SKM-1 (cell line): ENCODE data around the gene BMP5.

Source experiments
- DNase-seq: peaks from one replicate; lab custom pipeline; 2025; ENCODE audit not compliant: unreplicated experiment; lab: John Stamatoyannopoulos, UW

Gene BMP5

GRCh38 chr6:55874316-55874715 lies 1.1 kb downstream of the BMP5 start:
- DNase-seq = no peak

DNA sequence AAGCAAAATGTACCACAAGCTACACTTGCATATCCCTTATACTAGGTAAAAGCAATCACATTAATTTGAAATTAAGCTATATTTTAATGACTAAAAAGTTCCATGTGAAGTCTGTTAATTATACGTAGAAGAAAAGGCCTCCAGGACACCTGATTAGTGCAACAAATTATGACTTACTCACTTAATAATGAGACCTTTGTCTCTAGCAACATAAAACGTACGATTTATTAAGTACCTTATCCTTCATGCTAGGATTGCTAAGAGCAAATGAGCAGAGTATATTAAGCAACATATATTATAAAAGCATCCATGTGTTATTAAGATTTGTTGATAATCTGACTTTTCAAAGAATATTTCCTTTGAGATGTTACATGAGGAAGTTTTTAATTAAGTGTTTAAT lies 2.5 kb downstream of the BMP5 start:
- DNase-seq = no peak

DNA sequence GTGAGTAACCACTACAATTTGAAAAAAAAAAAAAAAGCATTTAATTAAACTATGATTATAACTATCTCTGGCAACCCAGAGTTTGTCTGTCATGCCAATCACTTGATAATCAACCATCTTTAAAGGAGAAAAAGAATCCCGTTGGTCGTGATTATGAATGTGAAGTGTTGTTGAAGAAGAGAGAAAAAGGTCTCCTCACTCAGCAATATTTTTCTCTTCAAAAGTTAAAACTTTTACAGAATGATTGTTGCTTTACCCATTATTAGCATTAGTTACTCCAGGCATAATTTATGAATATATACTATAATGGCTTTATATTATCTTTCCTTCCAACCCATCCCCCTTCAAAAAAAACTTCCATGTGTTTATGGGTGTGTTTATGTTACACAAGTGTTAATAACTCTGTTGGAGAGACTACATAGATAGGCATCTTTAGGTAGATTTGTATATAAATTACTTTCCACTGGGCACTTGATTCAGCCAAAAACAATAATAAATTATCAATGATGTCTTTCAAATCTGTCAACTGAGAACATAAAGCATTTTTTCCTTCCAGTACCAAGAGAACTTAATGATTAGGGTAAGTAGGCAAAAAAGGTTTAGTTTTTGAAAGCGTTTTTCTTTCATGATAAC lies 5.1 kb downstream of the BMP5 start:
- DNase-seq = no peak

- DNase-seq = no peak
These were observed 5.7 kb downstream of the BMP5 start for GRCh38 chr6:55869674-55870073.

- DNase-seq = no peak
These were observed 6.5 kb downstream of the BMP5 start for GRCh38 chr6:55868771-55869479.

DNA sequence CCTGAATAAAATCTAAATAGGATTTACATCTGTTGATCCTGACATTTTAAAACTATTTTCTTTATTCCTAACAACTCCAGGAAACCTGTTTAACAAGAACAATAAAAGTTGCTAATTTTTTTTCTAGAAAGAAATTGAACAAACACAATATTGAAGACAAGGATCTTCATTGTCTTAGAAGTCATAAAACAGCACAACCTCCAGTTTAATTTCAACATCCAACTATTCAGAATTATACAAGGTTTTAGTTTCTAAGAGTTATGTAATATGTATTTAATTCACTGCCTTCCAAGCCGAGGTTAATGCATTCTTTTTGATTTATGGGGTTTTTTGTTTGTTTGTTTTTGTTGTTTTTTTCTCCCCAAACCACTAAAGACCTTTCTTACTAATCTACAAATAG lies 7.2 kb downstream of the BMP5 start:
- DNase-seq = no peak

DNA sequence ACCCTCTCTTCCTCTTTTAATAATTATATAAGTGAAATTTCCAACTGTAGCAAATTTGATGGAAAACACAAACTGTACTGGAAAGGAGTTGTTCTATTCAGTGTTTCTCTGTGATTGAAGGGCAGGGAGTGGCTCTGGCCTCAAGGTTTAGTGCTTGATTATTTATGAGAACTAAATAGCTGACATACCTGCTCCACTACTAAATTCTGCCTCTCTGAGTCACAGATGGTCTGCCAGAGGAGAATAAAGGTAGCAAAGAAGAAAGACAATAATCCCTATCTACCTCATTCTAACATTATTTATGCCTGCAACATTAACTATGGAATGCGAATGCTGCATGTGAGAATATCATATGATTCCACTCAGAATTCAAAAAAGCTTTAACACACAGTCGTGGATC lies 9.3 kb downstream of the BMP5 start:
- no peak for DNase-seq

GRCh38 chr6:55853008-55854001 lies 22.1 kb downstream of the BMP5 start:
- DNase-seq = no peak

DNA sequence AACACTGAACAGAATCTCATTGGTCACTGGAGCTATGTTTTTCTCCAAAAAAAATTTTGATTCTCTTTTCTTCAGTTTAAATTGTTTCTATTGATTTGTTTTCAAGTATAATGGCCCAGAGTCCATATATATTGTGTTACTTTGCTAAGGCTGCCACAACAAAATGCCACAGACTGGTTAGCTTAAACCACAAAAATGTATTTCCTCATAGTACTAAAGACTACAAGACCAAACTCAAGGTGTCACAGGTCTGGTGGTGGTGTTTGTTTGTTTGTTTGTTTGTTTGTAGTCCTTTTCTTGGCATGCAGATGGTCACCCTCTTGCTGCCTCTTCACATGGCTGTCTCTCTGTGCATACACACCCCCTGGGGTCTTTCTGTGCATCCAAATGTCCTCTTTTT lies 34.0 kb downstream of the BMP5 start:
- no peak for DNase-seq

DNA sequence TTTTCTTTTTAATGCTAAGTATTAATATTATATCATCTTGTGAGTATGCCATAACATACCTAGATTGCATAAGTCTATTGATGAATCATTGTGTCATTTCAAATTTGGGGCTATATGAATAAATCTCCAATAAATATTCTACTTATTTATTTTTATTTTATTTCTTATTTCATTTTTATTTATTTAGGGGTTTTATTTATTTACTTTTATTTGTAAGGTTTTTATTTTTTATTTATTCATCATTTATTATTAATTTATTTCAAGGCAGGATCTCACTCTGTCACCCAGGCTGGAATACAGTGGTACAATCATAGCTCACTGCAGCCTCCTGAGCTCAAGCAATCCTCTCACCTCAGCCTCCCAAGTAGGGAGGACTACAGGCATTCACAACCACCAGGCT lies 36.3 kb downstream of the BMP5 start:
- no peak for DNase-seq

- DNase-seq = no peak
These were observed 38.4 kb downstream of the BMP5 start for GRCh38 chr6:55836945-55837344.

DNA sequence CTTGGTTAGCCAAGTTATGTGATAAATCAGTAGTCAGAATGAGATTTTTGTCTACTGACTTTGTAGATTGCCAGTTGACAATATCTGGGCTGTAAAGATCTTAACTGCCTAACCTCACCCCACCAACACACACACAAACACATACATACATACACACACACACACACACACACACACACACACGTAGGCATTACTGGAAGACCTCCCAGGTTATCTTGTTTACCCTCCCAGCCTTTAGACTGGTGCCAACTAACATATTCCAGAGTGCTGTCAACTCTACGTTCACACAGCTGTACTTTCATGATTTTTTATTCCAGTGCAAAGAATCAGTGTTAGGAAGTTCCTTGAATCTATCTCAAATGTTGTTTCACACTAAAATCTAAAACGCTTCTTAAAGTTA lies 38.9 kb downstream of the BMP5 start:
- no peak for DNase-seq

DNA sequence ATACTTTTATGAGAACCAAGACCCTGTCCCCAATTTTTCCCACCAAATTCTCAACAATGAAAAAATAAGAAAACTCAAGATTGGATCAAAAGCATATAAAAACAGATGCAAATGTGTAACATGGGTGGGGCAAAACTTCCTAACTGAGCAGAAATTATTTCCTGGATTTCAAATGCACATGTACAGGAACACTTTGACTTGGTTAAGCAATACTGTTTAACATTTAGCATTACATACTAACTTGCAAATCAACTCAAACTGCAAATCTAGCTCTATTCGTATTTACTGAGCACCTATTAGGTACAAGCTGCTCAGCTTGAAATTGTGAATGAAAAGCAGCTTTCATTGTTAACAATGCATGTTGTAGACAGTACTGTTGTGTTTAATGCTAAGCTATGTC lies 40.2 kb downstream of the BMP5 start:
- no peak for DNase-seq

DNA sequence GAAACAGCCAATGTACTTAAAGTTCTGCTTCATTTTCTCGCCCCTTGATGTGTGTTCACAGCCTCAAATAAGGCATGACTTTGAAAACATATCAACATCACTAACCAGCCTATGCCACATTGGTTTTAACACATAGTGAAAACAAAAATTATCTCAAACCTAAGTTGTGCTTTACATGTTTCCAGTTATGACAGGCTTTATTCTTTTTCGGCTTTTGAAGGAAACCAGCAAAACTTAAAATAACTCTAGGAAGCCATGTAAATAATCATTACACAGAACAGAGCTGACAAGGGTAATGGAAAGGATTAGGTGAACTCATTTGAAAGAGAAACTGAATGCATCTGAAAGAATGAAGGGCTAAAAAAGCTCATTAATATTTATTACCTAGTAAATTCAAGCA lies 42.1 kb downstream of the BMP5 start:
- no peak for DNase-seq

DNA sequence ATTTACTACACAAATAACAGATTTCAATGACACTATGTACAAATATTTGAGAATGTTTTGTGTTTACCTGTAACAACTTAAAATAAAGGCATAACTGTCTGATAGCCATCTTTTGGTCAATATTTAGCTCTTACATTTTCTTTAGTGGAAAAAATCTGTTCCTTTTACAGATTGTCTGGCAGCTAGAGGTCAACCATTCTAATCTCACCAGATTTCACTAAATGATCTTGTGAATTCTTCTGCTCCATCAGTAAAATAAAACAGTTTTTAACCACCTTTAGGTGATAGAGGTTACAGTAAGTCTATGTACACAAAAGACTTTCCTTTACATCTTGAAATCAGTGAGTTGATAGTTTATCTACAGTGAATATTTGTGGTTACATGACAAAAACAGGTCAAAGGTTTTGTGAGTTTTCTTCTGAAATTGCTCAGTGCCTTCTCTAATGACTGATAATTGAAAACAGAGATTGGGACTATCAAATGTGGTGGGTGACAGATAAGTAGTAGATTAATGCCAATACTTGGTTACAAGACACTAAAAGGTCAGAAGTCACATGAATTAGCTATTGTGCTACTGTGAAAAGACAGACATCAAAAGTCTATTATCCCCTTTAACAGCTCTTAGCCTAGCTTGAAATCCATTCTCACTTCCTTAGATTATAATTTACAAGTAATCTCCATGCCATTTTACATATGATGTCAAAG lies 47.4 kb downstream of the BMP5 start:
- DNase-seq = no peak

DNA sequence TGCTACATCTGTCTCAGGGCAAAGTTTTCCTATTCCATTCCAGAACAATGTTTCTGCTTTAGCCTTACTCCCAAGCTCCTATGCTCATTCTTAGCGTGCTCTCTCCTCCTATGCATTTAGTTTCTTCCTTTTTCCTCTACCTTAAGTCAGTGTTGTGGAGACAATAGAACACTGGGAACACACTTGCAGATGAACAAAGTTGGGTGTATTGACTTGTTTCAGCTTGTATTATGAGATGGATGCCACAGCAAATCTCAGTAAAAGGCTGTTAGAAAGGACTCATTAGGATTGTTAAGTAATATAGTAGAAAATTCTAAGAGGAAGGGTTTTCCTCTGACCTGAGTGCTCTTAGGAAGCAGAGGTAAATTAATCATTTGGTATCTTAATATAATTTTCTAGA lies 48.4 kb downstream of the BMP5 start:
- DNase-seq = no peak

- DNase-seq = no peak
These were observed 49.9 kb downstream of the BMP5 start for GRCh38 chr6:55825402-55826051.

GRCh38 chr6:55822815-55823214 lies 52.6 kb downstream of the BMP5 start:
- no peak for DNase-seq

DNA sequence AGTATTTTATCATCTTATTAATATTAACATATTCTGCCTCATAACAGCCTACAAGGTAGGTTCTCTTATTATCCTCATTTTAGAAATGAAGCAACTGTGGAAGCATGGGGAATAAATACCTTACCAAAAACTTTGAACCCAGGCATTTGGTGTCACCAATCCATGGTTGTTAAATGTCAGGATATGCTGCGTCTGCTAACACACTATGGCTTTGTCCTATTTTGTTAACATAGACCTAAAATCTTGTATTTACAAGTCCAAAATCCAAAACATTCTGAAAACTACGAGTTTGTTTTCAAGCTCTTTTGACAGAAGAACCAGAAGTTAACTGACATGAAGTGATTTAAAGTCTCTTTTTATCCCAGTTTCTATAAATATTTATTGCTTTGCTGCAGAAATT lies 53.4 kb downstream of the BMP5 start:
- DNase-seq = no peak

DNA sequence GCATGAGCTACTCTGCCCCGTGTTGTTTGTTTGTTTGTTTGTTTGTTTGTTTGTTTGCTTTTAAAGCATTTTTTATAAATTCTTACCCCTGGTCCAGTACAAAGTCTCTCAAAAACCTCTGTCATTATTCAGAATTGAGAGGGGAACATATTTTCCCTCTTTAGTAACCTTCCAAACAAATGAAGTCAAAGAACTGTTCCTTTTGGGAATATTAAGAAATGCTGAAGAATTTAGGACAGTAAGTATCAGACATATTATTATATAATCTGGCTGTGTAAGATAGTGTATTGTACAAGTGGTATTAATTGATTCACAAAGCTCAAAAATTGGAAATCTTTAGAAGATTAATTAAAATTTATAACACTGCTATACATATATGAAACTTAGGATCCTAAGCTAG lies 54.7 kb downstream of the BMP5 start:
- no peak for DNase-seq

GRCh38 chr6:55819811-55820210 lies 55.6 kb downstream of the BMP5 start:
- DNase-seq = no peak
